HG02938 (cell line): ENCODE results near the gene EMP1.

Experiments used
- ATAC-seq: cut with Tn5 transposase; IDR thresholded peaks from one replicate; pipeline ENCODE4 v1.9.1; 2021; ENCODE audit warnings: mild to moderate bottlenecking, moderate library complexity; ENCODE audit not compliant: unreplicated experiment

EMP1 gene

GRCh38 chr12:13195250-13195649 is 1.3 kb upstream of the EMP1 start:
- no peak for ATAC-seq

GRCh38 chr12:13195785-13196129 is 769 bp upstream of the EMP1 start:
- no peak for ATAC-seq

- no peak for ATAC-seq
These were observed 506 bp downstream of the EMP1 start for GRCh38 chr12:13197032-13197431.

GRCh38 chr12:13197526-13198143 is 1.1 kb downstream of the EMP1 start:
- ATAC-seq, result no peak

- no peak for ATAC-seq
These were observed 1.7 kb downstream of the EMP1 start for GRCh38 chr12:13198241-13198640.

- ATAC-seq, result no peak
These were observed 2.4 kb downstream of the EMP1 start for GRCh38 chr12:13198876-13199275.

GRCh38 chr12:13199592-13199991 is 3.1 kb downstream of the EMP1 start:
- ATAC-seq, result no peak

- no peak for ATAC-seq
These were observed 4.3 kb downstream of the EMP1 start for GRCh38 chr12:13200841-13201240.

GRCh38 chr12:13203034-13203922 is 6.8 kb downstream of the EMP1 start:
- no peak for ATAC-seq

GRCh38 chr12:13204428-13204827 is 7.9 kb downstream of the EMP1 start:
- ATAC-seq, result no peak

- ATAC-seq, result no peak
These were observed 9.5 kb downstream of the EMP1 start for GRCh38 chr12:13205809-13206559.

GRCh38 chr12:13206560-13206897 is 10.0 kb downstream of the EMP1 start:
- no peak for ATAC-seq

- no peak for ATAC-seq
These were observed 12.3 kb downstream of the EMP1 start for GRCh38 chr12:13208533-13209435.

GRCh38 chr12:13209436-13210235 is 13.1 kb downstream of the EMP1 start:
- ATAC-seq, result no peak

GRCh38 chr12:13210236-13211190 is 14.0 kb downstream of the EMP1 start:
- no peak for ATAC-seq

- no peak for ATAC-seq
These were observed 14.8 kb downstream of the EMP1 start for GRCh38 chr12:13211191-13211858.

GRCh38 chr12:13211859-13212664 is 15.5 kb downstream of the EMP1 start:
- no peak for ATAC-seq

- no peak for ATAC-seq
These were observed 18.5 kb downstream of the EMP1 start for GRCh38 chr12:13215056-13215455.
